PFSK-1 (cell line): ENCODE data around the gene NDUFA11.

ENCODE experiments used
- FOXP2 ChIP-seq: optimal IDR thresholded peaks from 2 replicates; pipeline ENCODE3; 2011; ENCODE audit warnings: borderline replicate concordance, control low read depth, inconsistent platforms; ENCODE audit not compliant: insufficient read depth; ENCODE audit errors: extremely low read length, extremely low read depth
- POLR2AphosphoS5 ChIP-seq: IDR thresholded peaks from 2 replicates; pipeline ENCODE4 v1.6.1; 2012; ENCODE audit warnings: low read depth, mild to moderate bottlenecking, control low read depth, low read length, moderate library complexity
- REST ChIP-seq, 2 experiments: IDR thresholded peaks; 2 replicates each; pipeline versions ENCODE4 v1.6.1 to v1.8.0; 2011 to 2012; ENCODE audit warnings: low read depth in 2 of 2, low read length in 2 of 2, control low read depth in 1 of 2, inconsistent platforms in 1 of 2, mild to moderate bottlenecking in 1 of 2, moderate library complexity in 1 of 2; ENCODE audit not compliant: insufficient read depth in 1 of 2
- SIN3A ChIP-seq: IDR thresholded peaks from 2 replicates; pipeline ENCODE4 v1.6.1; 2012; ENCODE audit warnings: mild to moderate bottlenecking, low read length, moderate library complexity, borderline replicate concordance; ENCODE audit not compliant: insufficient read depth
- TAF1 ChIP-seq: IDR thresholded peaks from 2 replicates; pipeline ENCODE4 v1.6.1; 2012; ENCODE audit warnings: low read length, control low read depth, borderline replicate concordance; ENCODE audit not compliant: insufficient read depth

NDUFA11 gene

GRCh38 chr19:5943045-5943444, 39.5 kb upstream of the NDUFA11 start:
- TF ChIP-seq SIN3A (no peak), REST (IDR thresholded peaks at IDR 0.05; ENCODE audit: insufficient read depth in 1 of 2, low read depth in 2 of 2, low read length in 2 of 2) (no peak), TAF1 (no peak), POLR2AphosphoS5 (no peak), FOXP2 (no peak)

GRCh38 chr19:5941673-5942072, 38.1 kb upstream of the NDUFA11 start:
- TF ChIP-seq FOXP2 (no peak), TAF1 (no peak), REST (IDR thresholded peaks at IDR 0.05; ENCODE audit: insufficient read depth in 1 of 2, low read depth in 2 of 2, low read length in 2 of 2) (no peak), SIN3A (no peak), POLR2AphosphoS5 (no peak)

GRCh38 chr19:5940260-5941208, 36.9 kb upstream of the NDUFA11 start:
- no peak for TF ChIP-seq REST (IDR thresholded peaks at IDR 0.05; ENCODE audit: insufficient read depth in 1 of 2, low read depth in 2 of 2, low read length in 2 of 2)

GRCh38 chr19:5937550-5937949, 34.0 kb upstream of the NDUFA11 start:
- TF ChIP-seq TAF1 (no peak), SIN3A (no peak), POLR2AphosphoS5 (no peak), FOXP2 (no peak)

- TF ChIP-seq TAF1 (no peak), FOXP2 (no peak), POLR2AphosphoS5 (no peak), SIN3A (no peak), REST (IDR thresholded peaks at IDR 0.05; ENCODE audit: insufficient read depth in 1 of 2, low read depth in 2 of 2, low read length in 2 of 2) (no peak)
Measured at GRCh38 chr19:5936292-5936592, 32.7 kb upstream of the NDUFA11 start.
